Neural cell (in vitro differentiated cells): Measurements from ENCODE around the gene FGFBP2. TPM values are rescaled to one million over a fixed set of nuclear protein-coding genes. Genes with fewer than 3 reads are reported as not detected.

Source experiments
- H2AFZ ChIP-seq: fragments of 200-600, 300-800 bp; sonication (generic), shearing (Covaris generic); 2 replicates; pipeline ENCODE4 v1.6.0; 2014; ENCODE audit warnings: low read depth, mild to moderate bottlenecking, antibody characterized with exemption, low read length, moderate library complexity
- H3F3A ChIP-seq: fragments of 200-600 bp; shearing (Covaris generic); 2 replicates; pipeline ENCODE4 v1.6.1; 2016; ENCODE audit warnings: mild to moderate bottlenecking, moderate library complexity, mixed read lengths, antibody characterized with exemption, low read length; ENCODE audit not compliant: insufficient read depth, poor library complexity, severe bottlenecking
- H3K27ac ChIP-seq: fragments of 200-600, 300-800 bp; sonication (generic), shearing (Covaris generic); 2 replicates; pipeline ENCODE4 v1.5.1; 2014; ENCODE audit warnings: mild to moderate bottlenecking, low read length, moderate library complexity
- H3K27me3 ChIP-seq: fragments of 300-800, 200-600 bp; sonication (generic), shearing (Covaris generic); 2 replicates; pipeline ENCODE4 v1.6.0; 2014; ENCODE audit warnings: mild to moderate bottlenecking, low read depth, low read length, moderate library complexity; ENCODE audit not compliant: insufficient read depth
- H3K36me3 ChIP-seq: fragments of 300-800, 200-600 bp; sonication (generic), shearing (Covaris generic); 2 replicates; pipeline ENCODE4 v1.5.1; 2014; ENCODE audit warnings: mild to moderate bottlenecking, antibody characterized with exemption, low read length, moderate library complexity; ENCODE audit not compliant: insufficient read depth
- H3K4me2 ChIP-seq: fragments of 300-800, 200-600 bp; sonication (generic), shearing (Covaris generic); 2 replicates; pipeline ENCODE4 v1.6.0; 2014; ENCODE audit warnings: mild to moderate bottlenecking, low read length
- H3K4me3 ChIP-seq: fragments of 300-800, 200-600 bp; sonication (generic), shearing (Covaris generic); 2 replicates; pipeline ENCODE4 v1.5.1; 2014; ENCODE audit warnings: mild to moderate bottlenecking, low read length, moderate library complexity
- H3K79me2 ChIP-seq: fragments of 200-600 bp; shearing (Covaris generic); replicated peaks from 2 replicates; pipeline ENCODE4 v1.6.0; 2014; ENCODE audit warnings: mild to moderate bottlenecking, low read length, moderate library complexity; ENCODE audit not compliant: insufficient read depth
- H3K9ac ChIP-seq: fragments of 300-800, 200-600 bp; sonication (generic), shearing (Covaris generic); 2 replicates; pipeline ENCODE4 v1.6.1; 2016; ENCODE audit warnings: mild to moderate bottlenecking, low read length, mixed read lengths
- H3K9me2 ChIP-seq: fragments of 200-600 bp; shearing (Covaris generic); 2 replicates; pipeline ENCODE4 v1.6.1; 2016; ENCODE audit warnings: mild to moderate bottlenecking, low read length, mixed read lengths; ENCODE audit not compliant: insufficient read depth
- H3K9me3 ChIP-seq: fragments of 200-600, 300-800 bp; sonication (generic), shearing (Covaris generic); 2 replicates; pipeline ENCODE4 v1.6.1; 2016; ENCODE audit warnings: mild to moderate bottlenecking, mixed run types, low read length, moderate library complexity, mixed read lengths
- H4K20me1 ChIP-seq: fragments of 200-600 bp; shearing (Covaris generic); 2 replicates; pipeline ENCODE4 v1.6.1; 2016; ENCODE audit warnings: mild to moderate bottlenecking, mixed run types; ENCODE audit not compliant: insufficient read depth
- EP300 ChIP-seq: fragments of 450-650 bp; conservative IDR thresholded peaks from 2 replicates; pipeline ENCODE4 v1.6.1; 2014; ENCODE audit warnings: antibody characterized with exemption, mild to moderate bottlenecking, moderate library complexity; ENCODE audit not compliant: poor library complexity, severe bottlenecking
- EZH2 ChIP-seq: fragments of 200-600, 300-800 bp; shearing (Covaris generic), sonication (generic); IDR thresholded peaks from 2 replicates; pipeline ENCODE4 v1.6.1; 2014; ENCODE audit warnings: antibody characterized with exemption, low read length, borderline replicate concordance, mild to moderate bottlenecking; ENCODE audit not compliant: insufficient read depth, poor library complexity, severe bottlenecking
- MXI1 ChIP-seq: fragments of 450-650 bp; conservative IDR thresholded peaks from 2 replicates; pipeline ENCODE4 v1.6.1; 2014; ENCODE audit warnings: antibody characterized with exemption, mild to moderate bottlenecking; ENCODE audit not compliant: poor library complexity, severe bottlenecking
- POLR2AphosphoS5 ChIP-seq: IDR thresholded peaks from 2 replicates; pipeline ENCODE4 v1.6.1; 2012
- RAD21 ChIP-seq: fragments of 450-650 bp; conservative IDR thresholded peaks from 2 replicates; pipeline ENCODE4 v1.6.1; 2014; ENCODE audit warnings: antibody characterized with exemption, mild to moderate bottlenecking, moderate library complexity
- SMC3 ChIP-seq: fragments of 450-650 bp; conservative IDR thresholded peaks from 2 replicates; pipeline ENCODE4 v1.6.1; 2014; ENCODE audit warnings: antibody characterized with exemption, mild to moderate bottlenecking, moderate library complexity; ENCODE audit not compliant: poor library complexity
- TAF1 ChIP-seq: IDR thresholded peaks from 2 replicates; pipeline ENCODE4 v1.6.1; 2012; ENCODE audit warnings: low read depth
- polyA plus RNA-seq: library from polyadenylated mRNA; depleted of rRNA; stranded (reverse); fragments of >200 nt; gene quantifications from 2 replicates; pipeline ENCODE4 v1.2.3, GENCODE V29; 2014
- TF ChIP-seq, protein P1 (sequence below): IDR thresholded peaks from 2 replicates; pipeline ENCODE4 v1.6.1; 2012; ENCODE audit warnings: borderline replicate concordance
- TF ChIP-seq, protein P2 (sequence below): fragments of 450-650 bp; IDR thresholded peaks from 2 replicates; pipeline ENCODE4 v1.5.1; 2014; ENCODE audit warnings: antibody characterized with exemption, mild to moderate bottlenecking, moderate library complexity; ENCODE audit not compliant: poor library complexity, severe bottlenecking

The FGFBP2 gene
- polyA plus RNA-seq, 1 donor from 2014 or later, result not detected

DNA sequence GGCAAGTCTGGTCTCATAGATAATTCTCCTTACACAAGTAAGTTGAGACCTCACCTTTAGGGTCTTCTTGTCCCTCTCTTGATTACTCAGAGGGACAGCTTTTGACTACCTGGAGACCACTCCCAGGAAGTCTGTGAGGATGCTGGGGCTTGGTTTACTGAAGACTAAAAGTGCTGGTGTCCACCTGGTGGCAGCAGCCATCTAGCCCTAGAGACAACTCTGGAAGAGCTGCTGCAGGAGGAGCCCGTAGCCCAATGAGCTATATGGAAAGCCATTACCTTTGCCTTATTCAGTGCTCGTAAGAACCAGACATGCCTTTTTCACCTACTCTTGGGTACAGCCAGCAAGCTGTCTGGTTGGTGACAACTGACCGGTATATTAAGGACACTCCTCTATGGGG, 7.3 kb downstream of the FGFBP2 start:
- Histone ChIP-seq H3K36me3 (no peaks in the 10 kb centered on the region), H3K4me2 (no peak overlapping the region), H3K27ac (no peak overlapping the region), H3F3A (no peaks in the 10 kb centered on the region), H3K9me3 (no peaks in the 10 kb centered on the region), H2AFZ (no peak overlapping the region), H3K9me2 (no peaks in the 10 kb centered on the region), H4K20me1 (no peaks in the 10 kb centered on the region), H3K79me2 (no peaks in the 10 kb centered on the region), H3K27me3 (no peaks in the 10 kb centered on the region), H3K4me3 (no peak overlapping the region), H3K9ac (no peak overlapping the region)
- TF ChIP-seq RAD21 (no peak), EZH2 (no peak), SMC3 (no peak), POLR2AphosphoS5 (no peak), EP300 (no peak), MXI1 (no peak), TAF1 (no peak)
- TF ChIP-seq, protein P1, sequence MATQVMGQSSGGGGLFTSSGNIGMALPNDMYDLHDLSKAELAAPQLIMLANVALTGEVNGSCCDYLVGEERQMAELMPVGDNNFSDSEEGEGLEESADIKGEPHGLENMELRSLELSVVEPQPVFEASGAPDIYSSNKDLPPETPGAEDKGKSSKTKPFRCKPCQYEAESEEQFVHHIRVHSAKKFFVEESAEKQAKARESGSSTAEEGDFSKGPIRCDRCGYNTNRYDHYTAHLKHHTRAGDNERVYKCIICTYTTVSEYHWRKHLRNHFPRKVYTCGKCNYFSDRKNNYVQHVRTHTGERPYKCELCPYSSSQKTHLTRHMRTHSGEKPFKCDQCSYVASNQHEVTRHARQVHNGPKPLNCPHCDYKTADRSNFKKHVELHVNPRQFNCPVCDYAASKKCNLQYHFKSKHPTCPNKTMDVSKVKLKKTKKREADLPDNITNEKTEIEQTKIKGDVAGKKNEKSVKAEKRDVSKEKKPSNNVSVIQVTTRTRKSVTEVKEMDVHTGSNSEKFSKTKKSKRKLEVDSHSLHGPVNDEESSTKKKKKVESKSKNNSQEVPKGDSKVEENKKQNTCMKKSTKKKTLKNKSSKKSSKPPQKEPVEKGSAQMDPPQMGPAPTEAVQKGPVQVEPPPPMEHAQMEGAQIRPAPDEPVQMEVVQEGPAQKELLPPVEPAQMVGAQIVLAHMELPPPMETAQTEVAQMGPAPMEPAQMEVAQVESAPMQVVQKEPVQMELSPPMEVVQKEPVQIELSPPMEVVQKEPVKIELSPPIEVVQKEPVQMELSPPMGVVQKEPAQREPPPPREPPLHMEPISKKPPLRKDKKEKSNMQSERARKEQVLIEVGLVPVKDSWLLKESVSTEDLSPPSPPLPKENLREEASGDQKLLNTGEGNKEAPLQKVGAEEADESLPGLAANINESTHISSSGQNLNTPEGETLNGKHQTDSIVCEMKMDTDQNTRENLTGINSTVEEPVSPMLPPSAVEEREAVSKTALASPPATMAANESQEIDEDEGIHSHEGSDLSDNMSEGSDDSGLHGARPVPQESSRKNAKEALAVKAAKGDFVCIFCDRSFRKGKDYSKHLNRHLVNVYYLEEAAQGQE, result no peak
- TF ChIP-seq, protein P2, sequence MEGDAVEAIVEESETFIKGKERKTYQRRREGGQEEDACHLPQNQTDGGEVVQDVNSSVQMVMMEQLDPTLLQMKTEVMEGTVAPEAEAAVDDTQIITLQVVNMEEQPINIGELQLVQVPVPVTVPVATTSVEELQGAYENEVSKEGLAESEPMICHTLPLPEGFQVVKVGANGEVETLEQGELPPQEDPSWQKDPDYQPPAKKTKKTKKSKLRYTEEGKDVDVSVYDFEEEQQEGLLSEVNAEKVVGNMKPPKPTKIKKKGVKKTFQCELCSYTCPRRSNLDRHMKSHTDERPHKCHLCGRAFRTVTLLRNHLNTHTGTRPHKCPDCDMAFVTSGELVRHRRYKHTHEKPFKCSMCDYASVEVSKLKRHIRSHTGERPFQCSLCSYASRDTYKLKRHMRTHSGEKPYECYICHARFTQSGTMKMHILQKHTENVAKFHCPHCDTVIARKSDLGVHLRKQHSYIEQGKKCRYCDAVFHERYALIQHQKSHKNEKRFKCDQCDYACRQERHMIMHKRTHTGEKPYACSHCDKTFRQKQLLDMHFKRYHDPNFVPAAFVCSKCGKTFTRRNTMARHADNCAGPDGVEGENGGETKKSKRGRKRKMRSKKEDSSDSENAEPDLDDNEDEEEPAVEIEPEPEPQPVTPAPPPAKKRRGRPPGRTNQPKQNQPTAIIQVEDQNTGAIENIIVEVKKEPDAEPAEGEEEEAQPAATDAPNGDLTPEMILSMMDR, result no peak

DNA sequence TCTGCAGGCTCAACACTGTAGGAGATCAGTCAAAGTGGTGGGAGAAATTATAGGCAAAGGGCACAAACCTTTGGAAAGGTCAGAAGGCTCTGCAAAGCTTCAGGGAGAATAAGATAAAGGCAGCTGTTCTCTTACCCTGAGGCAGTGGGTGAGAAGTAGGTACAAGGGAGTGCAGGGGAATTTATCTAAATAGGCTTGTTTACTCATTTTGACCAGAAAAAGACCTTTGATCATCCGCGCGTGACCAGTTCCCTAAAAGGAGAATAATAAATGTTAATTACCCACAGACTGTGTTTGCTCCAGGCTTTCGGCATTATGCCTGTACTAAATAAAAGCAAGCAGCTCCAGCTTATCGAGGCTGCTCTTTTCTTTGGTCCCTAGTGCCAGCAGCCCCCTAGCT, 9.3 kb downstream of the FGFBP2 start:
- H4K20me1 ChIP-seq, result no peaks in the 10 kb centered on the region
- H3K79me2 ChIP-seq, result no peaks in the 10 kb centered on the region
- H3F3A ChIP-seq, result no peaks in the 10 kb centered on the region
- H3K4me2 ChIP-seq, result no peak overlapping the region
- no peaks in the 10 kb centered on the region for H3K9me2 ChIP-seq
- H3K27ac ChIP-seq, result no peak overlapping the region
- no peak overlapping the region for H3K9ac ChIP-seq
- no peaks in the 10 kb centered on the region for H3K27me3 ChIP-seq
- TF ChIP-seq EZH2, result no peak
- TF ChIP-seq, protein P1, result no peak
- TF ChIP-seq MXI1, result no peak
- TF ChIP-seq, protein P2, result no peak
- TF ChIP-seq RAD21, result no peak
- TF ChIP-seq EP300, result no peak
- TF ChIP-seq POLR2AphosphoS5, result no peak
- no peak for TF ChIP-seq TAF1
- no peak for TF ChIP-seq SMC3
- H3K9me3 ChIP-seq, result no peaks in the 10 kb centered on the region
- H3K4me3 ChIP-seq, result no peak overlapping the region
- H3K36me3 ChIP-seq, result no peaks in the 10 kb centered on the region
- no peak overlapping the region for H2AFZ ChIP-seq
